K562 (cell line): Measurements from ENCODE around the gene MTARC2. TPM values are rescaled to one million over a fixed set of nuclear protein-coding genes. Genes with fewer than 3 reads are reported as not detected.

Experiments
- polyA plus RNA-seq, 8 experiments: library from polyadenylated mRNA; depleted of rRNA in 4 of 8; stranded (reverse) in 5 of 8; unstranded in 3 of 8; fragments of >200 nt; fragmentation: Nextera tagmentation in 2 of 8; fragmentation: Illumina TruSeq in 1 of 8; extraction: Ambion mirVana in 2 of 8; extraction: Trizol in 1 of 8; gene quantifications; 2 replicates each; pipeline versions ENCODE4 v1.2.1 to v1.2.3, GENCODE V29; 2011 to 2014; ENCODE audit warnings: inconsistent platforms in 1 of 8, missing spikeins in 1 of 8
- total RNA-seq, 7 experiments: library from RNA; depleted of rRNA in 6 of 7; stranded (reverse); fragments of >200 nt in 6 of 7; fragmentation: Illumina TruSeq in 2 of 7; extraction: Trizol in 2 of 7; gene quantifications; 2 replicates each; pipeline versions ENCODE4 v1.2.1 to v1.2.3, GENCODE V29; 2011 to 2021; ENCODE audit warnings: low replicate concordance in 1 of 7

The MTARC2 gene
- total and polyA plus RNA-seq, 9 of the 15 experiments (the other 6 are each of a cell fraction or from before 2014, with no cell fraction given): 0.03 to 0.35 TPM; not detected in 7

Other genes with a start within 250 kb of the MTARC2 start
- not detected in 2 replicates for gene MARK1, start 220.2 kb upstream of the MTARC2 start, total RNA-seq (2014; rRNA removed)
- gene MARK1, start 220.2 kb upstream of the MTARC2 start, total RNA-seq (2014; rRNA removed; fragmentation: Illumina TruSeq; extraction: Trizol): not detected in 2 replicates
- gene MARK1, start 220.2 kb upstream of the MTARC2 start, total RNA-seq (2015; rRNA removed; fragmentation: Illumina TruSeq; extraction: Trizol): not detected in 2 replicates
- not detected in 2 replicates for gene MARK1, start 220.2 kb upstream of the MTARC2 start, total RNA-seq (2021)
- gene MARK1, start 220.2 kb upstream of the MTARC2 start, polyA plus RNA-seq (2011; rRNA removed): not detected in 2 replicates
- gene MARK1, start 220.2 kb upstream of the MTARC2 start, polyA plus RNA-seq (2014; fragmentation: Illumina TruSeq; extraction: Trizol): not detected in 2 replicates
- gene MARK1, start 220.2 kb upstream of the MTARC2 start, polyA plus RNA-seq (2014; fragmentation: Nextera tagmentation; extraction: Ambion mirVana): not detected
- not detected in 2 replicates for gene MARK1, start 220.2 kb upstream of the MTARC2 start, polyA plus RNA-seq (2014; rRNA removed)
- not detected in 2 replicates for gene C1orf115, start 58.0 kb upstream of the MTARC2 start, total RNA-seq (2014; rRNA removed)
- gene C1orf115, start 58.0 kb upstream of the MTARC2 start, total RNA-seq (2014; rRNA removed; fragmentation: Illumina TruSeq; extraction: Trizol): not detected in 2 replicates
- gene C1orf115, start 58.0 kb upstream of the MTARC2 start, total RNA-seq (2015; rRNA removed; fragmentation: Illumina TruSeq; extraction: Trizol): not detected in 2 replicates
- gene C1orf115, start 58.0 kb upstream of the MTARC2 start, total RNA-seq (2021): 0.09 TPM in 1 of 2 replicates, not detected in the other
- gene C1orf115, start 58.0 kb upstream of the MTARC2 start, polyA plus RNA-seq (2011; rRNA removed): not detected in 2 replicates
- gene C1orf115, start 58.0 kb upstream of the MTARC2 start, polyA plus RNA-seq (2014; fragmentation: Illumina TruSeq; extraction: Trizol): not detected in 2 replicates
- gene C1orf115, start 58.0 kb upstream of the MTARC2 start, polyA plus RNA-seq (2014; fragmentation: Nextera tagmentation; extraction: Ambion mirVana): not detected
- not detected in 2 replicates for gene C1orf115, start 58.0 kb upstream of the MTARC2 start, polyA plus RNA-seq (2014; rRNA removed)
- gene MTARC1, start 38.6 kb downstream of the MTARC2 start, total RNA-seq (2014; rRNA removed): not detected in 2 replicates
- not detected in 2 replicates for gene MTARC1, start 38.6 kb downstream of the MTARC2 start, total RNA-seq (2014; rRNA removed; fragmentation: Illumina TruSeq; extraction: Trizol)
- gene MTARC1, start 38.6 kb downstream of the MTARC2 start, total RNA-seq (2015; rRNA removed; fragmentation: Illumina TruSeq; extraction: Trizol): not detected in 2 replicates
- 0.11 TPM in 1 of 2 replicates, not detected in the other for gene MTARC1, start 38.6 kb downstream of the MTARC2 start, total RNA-seq (2021)
- 0.14 TPM in 1 of 2 replicates, not detected in the other for gene MTARC1, start 38.6 kb downstream of the MTARC2 start, polyA plus RNA-seq (2011; rRNA removed)
- not detected in 2 replicates for gene MTARC1, start 38.6 kb downstream of the MTARC2 start, polyA plus RNA-seq (2014; fragmentation: Illumina TruSeq; extraction: Trizol)
- under 1 TPM in 1 of 2 experiments, not detected in 1; 0.07 TPM for gene MTARC1, start 38.6 kb downstream of the MTARC2 start, polyA plus RNA-seq (2014; fragmentation: Nextera tagmentation; extraction: Ambion mirVana)
- not detected in 2 replicates for gene MTARC1, start 38.6 kb downstream of the MTARC2 start, polyA plus RNA-seq (2014; rRNA removed)
- gene HLX, start 131.1 kb downstream of the MTARC2 start, total RNA-seq (2014; rRNA removed): 2.2 and 2.6 TPM in 2 replicates
- gene HLX, start 131.1 kb downstream of the MTARC2 start, total RNA-seq (2014; rRNA removed; fragmentation: Illumina TruSeq; extraction: Trizol): 0.69 and 0.70 TPM in 2 replicates
- gene HLX, start 131.1 kb downstream of the MTARC2 start, total RNA-seq (2015; rRNA removed; fragmentation: Illumina TruSeq; extraction: Trizol): 1.2 and 1.7 TPM in 2 replicates
- gene HLX, start 131.1 kb downstream of the MTARC2 start, total RNA-seq (2021): 2.3 and 3.0 TPM in 2 replicates
- gene HLX, start 131.1 kb downstream of the MTARC2 start, polyA plus RNA-seq (2011; rRNA removed): 0.05 and 0.21 TPM in 2 replicates
- gene HLX, start 131.1 kb downstream of the MTARC2 start, polyA plus RNA-seq (2014; fragmentation: Illumina TruSeq; extraction: Trizol): 1.6 and 2.8 TPM in 2 replicates
- under 1 TPM; 0.10 TPM for gene HLX, start 131.1 kb downstream of the MTARC2 start, polyA plus RNA-seq (2014; fragmentation: Nextera tagmentation; extraction: Ambion mirVana)
- 1.7 and 2.4 TPM in 2 replicates for gene HLX, start 131.1 kb downstream of the MTARC2 start, polyA plus RNA-seq (2014; rRNA removed)